WTC11 (cell line): Measurements from ENCODE around the gene KDM1B. TPM values are rescaled to one million over a fixed set of nuclear protein-coding genes. Genes with fewer than 3 reads are reported as not detected.

Experiments used
- ATAC-seq: fragments of 200-7000 bp; cut with Tn5 transposase; 2 replicates; pipeline ENCODE4 v1.10.0; 2021; ENCODE audit warnings: mild to moderate bottlenecking, moderate library complexity
- CTCF ChIA-PET: fragments of 300-600 bp; sonication (Branson Sonifier 250); formaldehyde crosslinking; loops from one replicate; lab custom pipeline; 2021; ENCODE audit warnings: antibody characterized with exemption; lab: Charles Lee
- POLR2A ChIA-PET: fragments of 350-600 bp; sonication (Branson Sonifier 250); formaldehyde crosslinking; loops from one replicate; lab custom pipeline; 2021; ENCODE audit warnings: antibody characterized with exemption; lab: Charles Lee
- DNase-seq: peaks from one replicate; pipeline ENCODE4 v3.0.0; 2021; ENCODE audit warnings: low spot score
- H3K27ac Mint-ChIP-seq: 2 replicates; pipeline ENCODE4 v1.8.0; 2021; ENCODE audit warnings: mixed read lengths
- H3K27me3 Mint-ChIP-seq: 2 replicates; pipeline ENCODE4 v1.8.0; 2021; ENCODE audit warnings: low read depth, mild to moderate bottlenecking, moderate library complexity, mixed read lengths
- H3K36me3 Mint-ChIP-seq: 2 replicates; pipeline ENCODE4 v1.8.0; 2021; ENCODE audit warnings: mixed read lengths
- H3K4me1 Mint-ChIP-seq: 2 replicates; pipeline ENCODE4 v1.8.0; 2022; ENCODE audit warnings: mixed read lengths
- H3K4me3 Mint-ChIP-seq: 2 replicates; pipeline ENCODE4 v1.8.0; 2021; ENCODE audit warnings: mild to moderate bottlenecking, moderate library complexity, mixed read lengths
- H3K9me3 Mint-ChIP-seq: 2 replicates; pipeline ENCODE4 v1.8.0; 2021; ENCODE audit warnings: mixed read lengths
- AFF4 ChIP-seq: sonication (generic); formaldehyde crosslinking; IDR thresholded peaks from 2 replicates; pipeline ENCODE4 v1.8.1; 2023; ENCODE audit warnings: mild to moderate bottlenecking, missing genetic modification reagents, borderline replicate concordance
- ARID4B ChIP-seq: sonication (generic); formaldehyde crosslinking; IDR thresholded peaks from 2 replicates; pipeline ENCODE4 v1.8.0; 2023; ENCODE audit warnings: missing genetic modification reagents, mild to moderate bottlenecking, borderline replicate concordance
- ELF4 ChIP-seq: sonication (generic); formaldehyde crosslinking; IDR thresholded peaks from 2 replicates; pipeline ENCODE4 v1.8.1; 2022; ENCODE audit warnings: low read depth, mild to moderate bottlenecking, moderate library complexity, missing genetic modification reagents
- HMGA2 ChIP-seq: fragments of 250-450 bp; sonication (Bioruptor Pico); IDR thresholded peaks from 2 replicates; pipeline ENCODE4 v1.4.0; 2021; ENCODE audit warnings: mild to moderate bottlenecking, moderate library complexity
- MLX ChIP-seq: sonication (generic); formaldehyde crosslinking; IDR thresholded peaks from 2 replicates; pipeline ENCODE4 v1.8.1; 2023; ENCODE audit warnings: mild to moderate bottlenecking, missing genetic modification reagents, moderate library complexity
- MYBL2 ChIP-seq: sonication (generic); formaldehyde crosslinking; IDR thresholded peaks from 2 replicates; pipeline ENCODE4 v1.8.1; 2023; ENCODE audit warnings: mild to moderate bottlenecking, moderate library complexity, missing genetic modification reagents
- PRDM15 ChIP-seq: sonication (generic); formaldehyde crosslinking; IDR thresholded peaks from 2 replicates; pipeline ENCODE4 v1.8.0; 2022; ENCODE audit warnings: missing genetic modification reagents
- RORB ChIP-seq: fragments of 250-450 bp; sonication (Bioruptor Pico); IDR thresholded peaks from 2 replicates; pipeline ENCODE4 v1.9.0; 2021; ENCODE audit warnings: mild to moderate bottlenecking
- ZNF317 ChIP-seq: sonication (generic); formaldehyde crosslinking; IDR thresholded peaks from 2 replicates; pipeline ENCODE4 v1.8.1; 2023; ENCODE audit warnings: low read depth, mild to moderate bottlenecking, moderate library complexity, missing genetic modification reagents, borderline replicate concordance
- ZNF532 ChIP-seq: fragments of 250-450 bp; sonication (Bioruptor Pico); IDR thresholded peaks from 2 replicates; pipeline ENCODE4 v1.9.0; 2021; ENCODE audit warnings: mild to moderate bottlenecking, borderline replicate concordance
- total RNA-seq: library from RNA; stranded (reverse); gene quantifications from 3 replicates; pipeline ENCODE4 v1.2.3, GENCODE V29; 2021

KDM1B gene
- total RNA-seq, 1 experiment from 2014 or later: 6.7 TPM

GRCh38 chr6:18178960-18179615, 23.9 kb downstream of the KDM1B start (continued):
- TF ChIP-seq MLX (CRISPR knock-in tag) (no peak), HMGA2 (CRISPR knock-in tag) (no peak), ZNF317 (CRISPR knock-in tag) (no peak), MYBL2 (no peak), RORB (CRISPR knock-in tag) (no peak), ZNF532 (CRISPR knock-in tag) (no peak)
- TF ChIP-seq, all 79 proteins: peak for 0

- H3K27me3 Mint-ChIP-seq: no peaks in the 10 kb centered on the region
- peak overlapping the region; percentile 59; the same call in 1 of the 2 replicates for H3K27ac Mint-ChIP-seq
- H3K4me1 Mint-ChIP-seq: peaks cover 29% of the 10 kb centered on the region
- no peak for ATAC-seq
- peaks cover 2% of the 10 kb centered on the region; the same call in 1 of the 2 replicates for H3K9me3 Mint-ChIP-seq
- CTCF ChIA-PET: interaction anchor here (0.6 kb wide), 1 partner anchor 11 kb away, joined by 4 read pairs; no protein-coding TSS in a partner anchor
- DNase-seq: no peak
- POLR2A ChIA-PET: no interaction called here
- H3K36me3 Mint-ChIP-seq: peaks cover 22% of the 10 kb centered on the region
- no peak overlapping the region for H3K4me3 Mint-ChIP-seq
- TF ChIP-seq PRDM15 (CRISPR knock-in tag) (no peak), ELF4 (CRISPR knock-in tag) (no peak), AFF4 (CRISPR knock-in tag) (no peak), ARID4B (CRISPR knock-in tag) (no peak)
These were observed 24.6 kb downstream of the KDM1B start for GRCh38 chr6:18179770-18180356.
